WTC11 (cell line): ENCODE results near the gene ADGRE1. TPM values are rescaled to one million over a fixed set of nuclear protein-coding genes. Genes with fewer than 3 reads are reported as not detected.

Experiments
- ATAC-seq: fragments of 200-7000 bp; cut with Tn5 transposase; 2 replicates; pipeline ENCODE4 v1.10.0; 2021; ENCODE audit warnings: mild to moderate bottlenecking, moderate library complexity
- CTCF ChIA-PET: fragments of 300-600 bp; sonication (Branson Sonifier 250); formaldehyde crosslinking; loops from one replicate; lab custom pipeline; 2021; ENCODE audit warnings: antibody characterized with exemption; lab: Charles Lee
- POLR2A ChIA-PET: fragments of 350-600 bp; sonication (Branson Sonifier 250); formaldehyde crosslinking; loops from one replicate; lab custom pipeline; 2021; ENCODE audit warnings: antibody characterized with exemption; lab: Charles Lee
- DNase-seq: peaks from one replicate; pipeline ENCODE4 v3.0.0; 2021; ENCODE audit warnings: low spot score
- H3K27ac Mint-ChIP-seq: 2 replicates; pipeline ENCODE4 v1.8.0; 2021; ENCODE audit warnings: mixed read lengths
- H3K27me3 Mint-ChIP-seq: 2 replicates; pipeline ENCODE4 v1.8.0; 2021; ENCODE audit warnings: low read depth, mild to moderate bottlenecking, moderate library complexity, mixed read lengths
- H3K36me3 Mint-ChIP-seq: 2 replicates; pipeline ENCODE4 v1.8.0; 2021; ENCODE audit warnings: mixed read lengths
- H3K4me1 Mint-ChIP-seq: 2 replicates; pipeline ENCODE4 v1.8.0; 2022; ENCODE audit warnings: mixed read lengths
- H3K4me3 Mint-ChIP-seq: 2 replicates; pipeline ENCODE4 v1.8.0; 2021; ENCODE audit warnings: mild to moderate bottlenecking, moderate library complexity, mixed read lengths
- H3K9me3 Mint-ChIP-seq: 2 replicates; pipeline ENCODE4 v1.8.0; 2021; ENCODE audit warnings: mixed read lengths
- CBFB ChIP-seq: sonication (generic); formaldehyde crosslinking; IDR thresholded peaks from 2 replicates; pipeline ENCODE4 v1.8.1; 2022; ENCODE audit warnings: mild to moderate bottlenecking, low read depth, missing genetic modification reagents
- HMGXB4 ChIP-seq: sonication (generic); formaldehyde crosslinking; IDR thresholded peaks from 2 replicates; pipeline ENCODE4 v1.8.1; 2023; ENCODE audit warnings: mild to moderate bottlenecking, moderate library complexity, missing genetic modification reagents
- IRF2 ChIP-seq: sonication (generic); formaldehyde crosslinking; IDR thresholded peaks from 2 replicates; pipeline ENCODE4 v1.8.0; 2022; ENCODE audit warnings: low read depth, missing genetic modification reagents, borderline replicate concordance
- MAX ChIP-seq: sonication (generic); formaldehyde crosslinking; IDR thresholded peaks from 2 replicates; pipeline ENCODE4 v1.8.0; 2022; ENCODE audit warnings: mild to moderate bottlenecking, missing genetic modification reagents
- MXD4 ChIP-seq: fragments of 250-450 bp; sonication (Bioruptor Pico); IDR thresholded peaks from 2 replicates; pipeline ENCODE4 v1.8.0; 2021; ENCODE audit warnings: mild to moderate bottlenecking, moderate library complexity, borderline replicate concordance
- NR2C2 ChIP-seq: sonication (generic); formaldehyde crosslinking; IDR thresholded peaks from 2 replicates; pipeline ENCODE4 v1.8.0; 2022; ENCODE audit warnings: mild to moderate bottlenecking, missing genetic modification reagents
- NR3C1 ChIP-seq: sonication (generic); formaldehyde crosslinking; conservative IDR thresholded peaks from 2 replicates; pipeline ENCODE4 v1.8.1; 2023; ENCODE audit warnings: low read depth, mild to moderate bottlenecking, missing genetic modification reagents
- PRRX2 ChIP-seq: fragments of 250-450 bp; sonication (Bioruptor Pico); IDR thresholded peaks from 2 replicates; pipeline ENCODE4 v1.8.0; 2021; ENCODE audit warnings: mild to moderate bottlenecking
- SMAD3 ChIP-seq: sonication (generic); formaldehyde crosslinking; IDR thresholded peaks from 2 replicates; pipeline ENCODE4 v1.8.0; 2022; ENCODE audit warnings: missing genetic modification reagents, mild to moderate bottlenecking, borderline replicate concordance
- ZNF138 ChIP-seq: sonication (generic); formaldehyde crosslinking; conservative IDR thresholded peaks from 2 replicates; pipeline ENCODE4 v1.8.1; 2022; ENCODE audit warnings: mild to moderate bottlenecking, moderate library complexity, missing genetic modification reagents
- ZNF317 ChIP-seq: sonication (generic); formaldehyde crosslinking; IDR thresholded peaks from 2 replicates; pipeline ENCODE4 v1.8.1; 2023; ENCODE audit warnings: low read depth, mild to moderate bottlenecking, moderate library complexity, missing genetic modification reagents, borderline replicate concordance
- ZNF425 ChIP-seq: fragments of 250-450 bp; sonication (Bioruptor Pico); conservative IDR thresholded peaks from 2 replicates; pipeline ENCODE4 v1.9.0; 2021; ENCODE audit warnings: mild to moderate bottlenecking
- ZNF532 ChIP-seq: fragments of 250-450 bp; sonication (Bioruptor Pico); IDR thresholded peaks from 2 replicates; pipeline ENCODE4 v1.9.0; 2021; ENCODE audit warnings: mild to moderate bottlenecking, borderline replicate concordance
- total RNA-seq: library from RNA; stranded (reverse); gene quantifications from 3 replicates; pipeline ENCODE4 v1.2.3, GENCODE V29; 2021

Gene ADGRE1
- total RNA-seq, 1 experiment from 2014 or later: not detected

- POLR2A ChIA-PET: no interaction called here
These were observed 3.1 kb downstream of the ADGRE1 start for GRCh38 chr19:6890401-6890913.

GRCh38 chr19:6890938-6891337 lies 3.6 kb downstream of the ADGRE1 start:
- Mint-ChIP-seq H3K4me3 (no peak overlapping the region), H3K9me3 (peaks cover 92% of the 10 kb centered on the region), H3K36me3 (peaks cover 78% of the 10 kb centered on the region), H3K27me3 (peaks cover 13% of the 10 kb centered on the region), H3K27ac (no peak overlapping the region), H3K4me1 (no peaks in the 10 kb centered on the region)
- no peak for ATAC-seq
- TF ChIP-seq IRF2 (CRISPR knock-in tag) (no peak), SMAD3 (CRISPR knock-in tag) (no peak), ZNF425 (CRISPR knock-in tag) (no peak), PRRX2 (CRISPR knock-in tag) (no peak), NR2C2 (CRISPR knock-in tag) (no peak), ZNF317 (no peak), ZNF138 (CRISPR knock-in tag) (no peak), HMGXB4 (CRISPR knock-in tag) (no peak), MXD4 (CRISPR knock-in tag) (no peak)
- ChIA-PET CTCF (no interaction called here), POLR2A (interaction anchor here (0.7 kb wide), 1 partner anchor 374 kb away, joined by 4 read pairs; no protein-coding TSS in a partner anchor)
- no peak for DNase-seq

More at GRCh38 chr19:6890401-6890913, 3.1 kb downstream of the ADGRE1 start:
- TF ChIP-seq MAX (no peak), NR3C1 (CRISPR knock-in tag) (no peak)
- TF ChIP-seq, all 79 proteins: peak for 0
- Mint-ChIP-seq H3K27ac (no peak overlapping the region), H3K27me3 (peaks cover 13% of the 10 kb centered on the region), H3K9me3 (peaks cover 88% of the 10 kb centered on the region), H3K4me1 (no peaks in the 10 kb centered on the region), H3K4me3 (no peak overlapping the region), H3K36me3 (peaks cover 73% of the 10 kb centered on the region)
- ATAC-seq (no peak), DNase-seq (no peak)
- CTCF ChIA-PET: no interaction called here

GRCh38 chr19:6891761-6892385 lies 4.5 kb downstream of the ADGRE1 start:
- H3K27ac Mint-ChIP-seq: no peak overlapping the region
- POLR2A ChIA-PET: interaction anchor here (0.7 kb wide), 1 partner anchor 375 kb away, joined by 4 read pairs; no protein-coding TSS in a partner anchor
- peaks cover 95% of the 10 kb centered on the region for H3K9me3 Mint-ChIP-seq
- H3K4me1 Mint-ChIP-seq: no peaks in the 10 kb centered on the region
- ATAC-seq (no peak), DNase-seq (no peak)
- peaks cover 80% of the 10 kb centered on the region for H3K36me3 Mint-ChIP-seq
- TF ChIP-seq CBFB (CRISPR knock-in tag) (no peak), ZNF532 (CRISPR knock-in tag) (no peak)
- TF ChIP-seq, all 79 proteins: peak for 0
- CTCF ChIA-PET: no interaction called here
- H3K27me3 Mint-ChIP-seq: peaks cover 13% of the 10 kb centered on the region
- H3K4me3 Mint-ChIP-seq: no peak overlapping the region
